Right renal cortex interstitium (tissue), 3 donors: Measurements from ENCODE around the gene AP2A1. TPM values are rescaled to one million over a fixed set of nuclear protein-coding genes. Genes with fewer than 3 reads are reported as not detected.

Experiments used
- DNase-seq, 3 donors: peaks; one replicate each; pipeline ENCODE4 v3.0.0-alpha.2; 2013; ENCODE audit warnings: low read depth in 3 of 3, low spot score in 2 of 3
- polyA plus RNA-seq, 3 donors: library from polyadenylated mRNA; unstranded; fragments of 120-200 nt; gene quantifications; one replicate each; pipeline ENCODE4 v1.2.1, GENCODE V29; 2013; ENCODE audit not compliant: insufficient read length in 3 of 3

The AP2A1 gene
- polyA plus RNA-seq, 3 donors: 40.8 to 48.0 (median 43.7) TPM

GRCh38 chr19:49852631-49853126 is 85.9 kb downstream of the AP2A1 start:
- no peak for DNase-seq

GRCh38 chr19:49853852-49854377 is 87.1 kb downstream of the AP2A1 start:
- no peak for DNase-seq

DNA sequence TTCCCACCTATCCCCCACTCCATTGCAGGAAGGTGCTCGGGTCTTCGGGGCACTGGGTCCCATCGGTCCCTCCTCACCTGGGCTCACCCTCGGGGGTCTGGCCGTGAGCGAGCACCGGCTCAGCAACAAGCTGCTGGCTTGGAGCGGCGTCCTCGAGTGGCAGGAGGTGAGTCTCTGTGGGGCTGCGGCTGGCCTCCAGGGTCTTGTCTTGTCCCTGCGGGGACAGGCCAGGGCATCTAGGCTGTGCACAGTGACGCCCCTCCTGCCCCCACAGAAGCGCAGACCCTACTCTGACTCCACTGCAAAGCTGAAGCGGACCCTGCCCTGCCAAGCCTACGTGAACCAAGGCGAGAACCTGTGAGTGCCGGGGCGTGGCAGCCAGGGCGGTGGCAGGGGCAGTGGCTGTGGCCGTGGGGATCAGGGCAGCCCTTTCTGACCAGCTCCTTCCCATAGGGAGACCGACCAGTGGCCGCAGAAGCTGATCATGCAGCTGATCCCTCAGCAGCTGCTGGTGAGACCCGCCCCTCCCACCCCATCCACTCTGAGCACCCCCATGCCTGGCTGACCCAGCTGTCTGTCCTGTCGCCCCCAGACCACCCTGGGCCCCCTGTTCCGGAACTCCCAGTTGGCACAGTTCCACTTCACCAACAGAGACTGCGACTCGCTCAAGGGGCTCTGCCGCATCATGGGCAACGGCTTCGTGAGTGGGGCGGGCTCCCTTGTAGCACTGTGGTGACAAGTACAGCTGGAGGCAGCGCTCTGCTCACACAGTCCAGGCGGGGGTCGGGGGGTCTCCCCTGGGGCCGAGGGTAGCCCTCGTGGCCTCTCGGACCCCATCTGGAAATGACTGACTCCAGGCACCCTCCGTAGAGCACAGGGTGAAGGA is 87.8 kb downstream of the AP2A1 start:
- DNase-seq: no peak

DNA sequence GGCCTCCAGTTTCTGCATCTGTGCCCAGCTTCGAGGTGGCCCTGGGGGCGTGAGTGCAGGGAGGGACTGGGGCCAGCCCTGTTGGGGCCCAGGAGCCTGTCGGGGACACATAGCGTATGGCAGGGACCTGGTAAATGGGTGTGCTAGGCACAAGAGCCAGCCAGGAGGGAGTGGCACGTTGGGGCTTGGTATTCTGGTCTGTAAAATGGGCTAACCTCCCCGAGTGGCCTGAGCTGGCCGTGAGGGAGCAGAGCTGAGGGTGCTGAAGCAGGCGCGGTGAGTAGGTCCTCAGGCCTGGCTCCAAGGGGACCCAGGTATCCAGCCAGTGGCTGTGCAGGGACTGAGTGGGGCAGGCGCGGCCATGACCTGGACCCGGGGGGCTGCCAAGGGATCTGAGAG is 88.5 kb downstream of the AP2A1 start:
- no peak for DNase-seq

DNA sequence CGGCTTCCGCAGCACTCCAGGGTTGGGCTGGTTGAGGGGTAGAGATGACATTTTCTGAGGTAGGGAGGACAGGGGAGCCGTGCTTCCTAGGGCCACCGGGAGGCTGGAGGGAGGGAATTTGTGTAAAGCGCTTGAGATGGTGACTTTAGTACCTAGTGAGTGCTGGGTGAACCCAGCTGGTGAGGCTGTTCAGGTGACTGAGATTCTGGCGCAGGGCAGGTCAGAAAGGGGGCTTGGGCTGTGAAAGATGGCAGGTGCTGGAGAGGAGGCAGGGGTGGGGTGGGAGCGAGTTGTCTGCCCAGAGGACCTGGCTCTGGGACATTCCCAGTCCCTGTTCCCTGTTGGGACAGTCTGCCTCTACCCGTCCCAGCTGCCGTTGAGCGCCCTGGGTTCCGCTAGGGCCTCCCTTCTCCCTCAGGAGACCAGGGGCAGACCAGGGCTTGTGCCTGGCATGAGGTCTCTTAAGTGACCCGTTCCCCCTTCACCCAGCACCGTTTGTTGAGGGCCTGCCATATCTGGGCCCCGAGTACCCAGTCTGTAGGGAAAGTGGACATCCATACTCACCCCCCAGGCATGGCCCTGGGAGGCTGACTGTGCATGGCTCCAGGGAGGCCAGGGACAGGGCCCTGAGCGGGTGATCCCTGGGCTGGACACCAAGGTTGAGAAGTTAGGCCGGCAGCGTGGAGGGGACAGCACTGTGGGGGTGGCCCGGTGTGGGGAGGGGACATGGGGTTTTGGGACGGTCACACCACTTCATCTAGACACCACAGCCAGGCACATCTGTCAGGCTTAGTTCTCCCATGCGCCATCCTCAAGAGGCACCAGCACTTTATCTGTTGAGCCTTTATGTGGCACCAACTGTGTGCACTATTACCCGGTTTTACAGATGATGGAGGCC is 89.1 kb downstream of the AP2A1 start:
- no peak for DNase-seq

- no peak for DNase-seq
Observed at GRCh38 chr19:49856574-49857021, 89.8 kb downstream of the AP2A1 start.

Other genes with a start within 250 kb of the AP2A1 start
- gene RCN3, start 239.0 kb upstream of the AP2A1 start, polyA plus RNA-seq: 10 to 100 TPM; 10.0 to 10.9 (median 10.2) TPM
- gene NOSIP, start 186.4 kb upstream of the AP2A1 start, polyA plus RNA-seq: 10 to 100 TPM; 61.2 to 69.1 (median 64.3) TPM
- 1 to 10 TPM; 7.1 to 8.5 (median 7.1) TPM for gene PRRG2, start 185.7 kb upstream of the AP2A1 start, polyA plus RNA-seq
- gene PRR12, start 175.8 kb upstream of the AP2A1 start, polyA plus RNA-seq: 10 to 100 TPM; 13.6 to 16.3 (median 15.1) TPM
- 10 to 100 TPM; 19.8 to 23.1 (median 21.3) TPM for gene RRAS, start 126.9 kb upstream of the AP2A1 start, polyA plus RNA-seq
- gene SCAF1, start 124.8 kb upstream of the AP2A1 start, polyA plus RNA-seq: 10 to 100 TPM; 24.3 to 31.6 (median 25.6) TPM
- gene IRF3, start 101.1 kb upstream of the AP2A1 start, polyA plus RNA-seq: 10 to 100 TPM; 37.6 to 41.5 (median 39.3) TPM
- gene BCL2L12, start 101.1 kb upstream of the AP2A1 start, polyA plus RNA-seq: 10 to 100 TPM; 16.4 to 21.9 (median 19.4) TPM
- 100 to 1,000 TPM; 205 to 221 (median 219) TPM for gene PRMT1, start 89.7 kb upstream of the AP2A1 start, polyA plus RNA-seq
- under 1 TPM; 0.64 to 0.67 (median 0.64) TPM for gene ADM5, start 77.4 kb upstream of the AP2A1 start, polyA plus RNA-seq
- gene CPT1C, start 75.9 kb upstream of the AP2A1 start, polyA plus RNA-seq: 10 to 100 TPM in 1 of 3 donors, 1 to 10 TPM in 2; 8.0 to 10.9 (median 9.0) TPM
- under 1 TPM in 2 of 3 donors, not detected in 1; 0.10 to 0.15 TPM for gene TSKS, start 3.7 kb upstream of the AP2A1 start, polyA plus RNA-seq
- gene FUZ, start 46.3 kb downstream of the AP2A1 start, polyA plus RNA-seq: 10 to 100 TPM; 29.3 to 37.1 (median 37.0) TPM
- 10 to 100 TPM; 55.8 to 65.6 (median 56.0) TPM for gene MED25, start 51.3 kb downstream of the AP2A1 start, polyA plus RNA-seq
- gene PTOV1, start 84.2 kb downstream of the AP2A1 start, polyA plus RNA-seq: 100 to 1,000 TPM; 239 to 280 (median 278) TPM
- gene PNKP, start 100.6 kb downstream of the AP2A1 start, polyA plus RNA-seq: 10 to 100 TPM; 33.4 to 43.9 (median 36.2) TPM
- gene AKT1S1, start 110.4 kb downstream of the AP2A1 start, polyA plus RNA-seq: 10 to 100 TPM; 22.8 to 29.3 (median 25.8) TPM
- gene TBC1D17, start 110.7 kb downstream of the AP2A1 start, polyA plus RNA-seq: 10 to 100 TPM; 32.9 to 42.0 (median 37.2) TPM
- gene IL4I1, start 129.9 kb downstream of the AP2A1 start, polyA plus RNA-seq: 1 to 10 TPM; 3.2 to 3.5 (median 3.2) TPM
- gene ATF5, start 162.2 kb downstream of the AP2A1 start, polyA plus RNA-seq: 10 to 100 TPM; 19.7 to 20.8 (median 20.6) TPM
- gene NUP62, start 162.5 kb downstream of the AP2A1 start, polyA plus RNA-seq: 10 to 100 TPM; 49.9 to 54.6 (median 53.2) TPM
- 1 to 10 TPM; 3.9 to 4.8 (median 4.6) TPM for gene SIGLEC11, start 194.2 kb downstream of the AP2A1 start, polyA plus RNA-seq